Measurements from ENCODE around the gene CDX1. TPM values are rescaled to one million over a fixed set of nuclear protein-coding genes. Genes with fewer than 3 reads are reported as not detected.

Gene CDX1
- total RNA-seq, 4 donors from 2014 or later = not detected

GRCh38 chr5:150172145-150172544 is 5.6 kb downstream of the CDX1 start:
- H3K4me3 ChIP-seq = no peak overlapping the region
- H3K27me3 ChIP-seq = peaks cover 32% of the 10 kb centered on the region
- H3K9me3 ChIP-seq = no peaks in the 10 kb centered on the region
- no peaks in the 10 kb centered on the region for H3K4me1 ChIP-seq
- H3K36me3 ChIP-seq = no peaks in the 10 kb centered on the region
- WGBS, 2 donors (ENCODE audit: low coverage in 1 of 2) = 63 to 67% methylated on average over 1 of the region's 1 CpG
- no peak for ATAC-seq
- no peak for TF ChIP-seq EP300 (IDR thresholded peaks at IDR 0.05)
- no peak for TF ChIP-seq CTCF (IDR thresholded peaks at IDR 0.05)
- TF ChIP-seq POLR2AphosphoS5 (IDR thresholded peaks at IDR 0.05) = no peak
- H3K27ac ChIP-seq = no peak overlapping the region

- Histone ChIP-seq H3K4me3 (no peak overlapping the region), H3K9me3 (no peaks in the 10 kb centered on the region), H3K27ac (no peak overlapping the region), H3K4me1 (no peaks in the 10 kb centered on the region), H3K27me3 (peaks cover 28% of the 10 kb centered on the region), H3K36me3 (no peaks in the 10 kb centered on the region)
- no peak for ATAC-seq
- TF ChIP-seq CTCF (IDR thresholded peaks at IDR 0.05) (no peak), POLR2A (IDR thresholded peaks at IDR 0.05) (no peak), POLR2AphosphoS5 (IDR thresholded peaks at IDR 0.05) (no peak), EP300 (IDR thresholded peaks at IDR 0.05) (no peak)
- WGBS, 2 donors (ENCODE audit: low coverage in 1 of 2) = 100% methylated on average over 1 to 3 of the region's 4 CpGs
Measured at GRCh38 chr5:150172556-150172955, 6.0 kb downstream of the CDX1 start.

GRCh38 chr5:150173161-150173560 is 6.6 kb downstream of the CDX1 start:
- H3K27me3 ChIP-seq = peaks cover 22% of the 10 kb centered on the region
- ATAC-seq = no peak
- H3K4me1 ChIP-seq = no peaks in the 10 kb centered on the region
- no peaks in the 10 kb centered on the region for H3K9me3 ChIP-seq
- 71 to 89% methylated on average over 1 to 3 of the region's 3 CpGs for WGBS, 2 donors (ENCODE audit: low coverage in 1 of 2)
- no peak overlapping the region for H3K4me3 ChIP-seq
- H3K27ac ChIP-seq = no peak overlapping the region
- TF ChIP-seq EP300 (IDR thresholded peaks at IDR 0.05) = no peak
- no peak for TF ChIP-seq POLR2A (IDR thresholded peaks at IDR 0.05)
- no peak for TF ChIP-seq POLR2AphosphoS5 (IDR thresholded peaks at IDR 0.05)
- TF ChIP-seq CTCF (IDR thresholded peaks at IDR 0.05) = no peak
- no peaks in the 10 kb centered on the region for H3K36me3 ChIP-seq

GRCh38 chr5:150174285-150174684 is 7.7 kb downstream of the CDX1 start:
- Histone ChIP-seq H3K27ac (no peak overlapping the region), H3K4me3 (no peak overlapping the region), H3K36me3 (no peaks in the 10 kb centered on the region), H3K27me3 (peaks cover 14% of the 10 kb centered on the region), H3K4me1 (no peaks in the 10 kb centered on the region), H3K9me3 (no peaks in the 10 kb centered on the region)
- TF ChIP-seq CTCF (IDR thresholded peaks at IDR 0.05) = no peak
- no peak for TF ChIP-seq POLR2AphosphoS5 (IDR thresholded peaks at IDR 0.05)
- TF ChIP-seq POLR2A (IDR thresholded peaks at IDR 0.05) = no peak
- TF ChIP-seq EP300 (IDR thresholded peaks at IDR 0.05) = no peak
- 85% methylated on average over 6 of the region's 6 CpGs; no CpG with 5 or more reads in 1 of the 2 donors for WGBS, 2 donors (ENCODE audit: low coverage in 1 of 2)
- no peak for ATAC-seq

- WGBS, 2 donors (ENCODE audit: low coverage in 1 of 2) = 20 to 71% methylated on average over 1 of the region's 1 CpG
- Histone ChIP-seq H3K27me3 (peaks cover 7% of the 10 kb centered on the region), H3K36me3 (no peaks in the 10 kb centered on the region), H3K4me1 (peaks cover 0 to 8% (median 5%) of the 10 kb centered on the region in 3 donors), H3K9me3 (no peaks in the 10 kb centered on the region), H3K27ac (no peak overlapping the region), H3K4me3 (no peak overlapping the region)
- TF ChIP-seq POLR2A (IDR thresholded peaks at IDR 0.05) (no peak), POLR2AphosphoS5 (IDR thresholded peaks at IDR 0.05) (no peak), EP300 (IDR thresholded peaks at IDR 0.05) (no peak), CTCF (IDR thresholded peaks at IDR 0.05) (no peak)
- no peak for ATAC-seq
Measured at GRCh38 chr5:150175076-150175475, 8.5 kb downstream of the CDX1 start.
